ENCODE data around the gene TRRAP.
A peak's percentile ranks its signal among the peaks of the same experiment; 100 is the strongest.

The TRRAP gene

GRCh38 chr7:98833022-98833421, 45.3 kb upstream of the TRRAP start:
- H3K36me3 ChIP-seq (ENCODE audit: control insufficient read depth in 2 of 2, insufficient read depth in 1 of 2, low read length in 2 of 2): no peaks in the 10 kb centered on the region
- no peak overlapping the region for H3K27ac ChIP-seq (ENCODE audit: extremely low read depth, low read depth, low read length)
- H3K4me1 ChIP-seq (ENCODE audit: control insufficient read depth, insufficient read depth, low read length): peaks cover 9% of the 10 kb centered on the region; the same call in 1 of the 2 replicates
- CTCF ChIA-PET: interaction anchor here (0.5 to 4.9 kb wide), 9 partner anchors 9 to 896 kb away, joined by 3 to 57 read pairs (median 4); no protein-coding TSS in a partner anchor
- no peaks in the 10 kb centered on the region for H3K9me3 ChIP-seq (ENCODE audit: control insufficient read depth, insufficient read depth, low read depth, low read length)
- POLR2A ChIA-PET: interaction anchor here (0.9 kb wide), 1 partner anchor 216 kb away, joined by 3 read pairs; the partner anchor contains the start of gene NPTX2
- no peak for TF ChIP-seq ELK4 (IDR thresholded peaks at IDR 0.05; ENCODE audit: borderline replicate concordance, low read depth, low read length)
- peak; percentile 88 for TF ChIP-seq ZNF16 (tag by site-specific recombination; IDR thresholded peaks at IDR 0.05; ENCODE audit: low read depth)
- TF ChIP-seq ZNF121 (tag by site-specific recombination; IDR thresholded peaks at IDR 0.05): 0 out of 2 replicates have a peak, but pooled peaks have one; percentile 20
- TF ChIP-seq ZNF692 (tag by site-specific recombination; IDR thresholded peaks at IDR 0.05): no peak
- no peak for TF ChIP-seq ZNF175 (tag by site-specific recombination; IDR thresholded peaks at IDR 0.05)
- no peak for TF ChIP-seq HIC1 (tag by site-specific recombination; IDR thresholded peaks at IDR 0.05)
- H3K4me3 ChIP-seq (ENCODE audit: low read depth, low read length): no peak overlapping the region

- H3K27ac ChIP-seq (ENCODE audit: extremely low read depth, low read depth, low read length): no peak overlapping the region
- ChIA-PET POLR2A (no interaction called here), CTCF (interaction anchor here (0.7 to 3.2 kb wide), 6 partner anchors 89 to 401 kb away, joined by 3 to 26 read pairs (median 4); no protein-coding TSS in a partner anchor)
- no peaks in the 10 kb centered on the region for H3K36me3 ChIP-seq (ENCODE audit: control insufficient read depth in 2 of 2, insufficient read depth in 1 of 2, low read length in 2 of 2)
- H3K9me3 ChIP-seq (ENCODE audit: control insufficient read depth, insufficient read depth, low read depth, low read length): no peaks in the 10 kb centered on the region
- no peak overlapping the region for H3K4me3 ChIP-seq (ENCODE audit: low read depth, low read length)
- peaks cover 9% of the 10 kb centered on the region; the same call in 1 of the 2 replicates for H3K4me1 ChIP-seq (ENCODE audit: control insufficient read depth, insufficient read depth, low read length)
- TF ChIP-seq ZNF768 (tag by site-specific recombination; IDR thresholded peaks at IDR 0.05): no peak
- TF ChIP-seq ZNF513 (tag by site-specific recombination; IDR thresholded peaks at IDR 0.05): 0 out of 2 replicates have a peak, but pooled peaks have one; percentile 34
Observed at GRCh38 chr7:98834949-98835348, 43.4 kb upstream of the TRRAP start.

- H3K4me1 ChIP-seq (ENCODE audit: control insufficient read depth, insufficient read depth, low read length): peaks cover 13% of the 10 kb centered on the region; the same call in 1 of the 2 replicates
- H3K27ac ChIP-seq (ENCODE audit: extremely low read depth, low read depth, low read length): peak overlapping the region; percentile 85
- POLR2A ChIA-PET: interaction anchor here (0.9 kb wide), 1 partner anchor 54 kb away, joined by 6 read pairs; no protein-coding TSS in a partner anchor
- H3K9me3 ChIP-seq (ENCODE audit: control insufficient read depth, insufficient read depth, low read depth, low read length): no peaks in the 10 kb centered on the region
- H3K4me3 ChIP-seq (ENCODE audit: low read depth, low read length): no peak overlapping the region
- CTCF ChIA-PET: interaction anchor here (0.5 to 3.2 kb wide), 28 partner anchors 10 to 823 kb away, joined by 3 to 26 read pairs (median 4); partner anchors contain the start of gene TRRAP
- no peaks in the 10 kb centered on the region for H3K36me3 ChIP-seq (ENCODE audit: control insufficient read depth in 2 of 2, insufficient read depth in 1 of 2, low read length in 2 of 2)
- TF ChIP-seq ZNF292 (tag by site-specific recombination; IDR thresholded peaks at IDR 0.05; ENCODE audit: borderline replicate concordance, low read depth): no peak
- peak; percentile 48; the same call in 1 of the 2 replicates for TF ChIP-seq ZBTB21 (tag by site-specific recombination; IDR thresholded peaks at IDR 0.05)
- TF ChIP-seq ZNF660 (tag by site-specific recombination; IDR thresholded peaks at IDR 0.05): peak; percentile 77; the same call in 1 of the 2 replicates
- TF ChIP-seq ZNF24 (tag by site-specific recombination; IDR thresholded peaks at IDR 0.05): peak; percentile 67; the same call in 1 of the 2 replicates
- peak; percentile 70 for TF ChIP-seq MZF1 (tag by site-specific recombination; IDR thresholded peaks at IDR 0.05; ENCODE audit: borderline replicate concordance)
- TF ChIP-seq ZNF366 (tag by site-specific recombination; conservative IDR thresholded peaks at IDR 0.05): peak; percentile 79
- no peak for TF ChIP-seq ZFP3 (tag by site-specific recombination; IDR thresholded peaks at IDR 0.05; ENCODE audit: low read depth)
- TF ChIP-seq PRDM10 (tag by site-specific recombination; IDR thresholded peaks at IDR 0.05): peak; percentile 87
- peak; percentile 81 for TF ChIP-seq ZNF654 (tag by site-specific recombination; IDR thresholded peaks at IDR 0.05; ENCODE audit: low read depth)
- no peak for TF ChIP-seq ZNF302 (tag by site-specific recombination; IDR thresholded peaks at IDR 0.05; ENCODE audit: low read depth)
Observed at GRCh38 chr7:98836811-98837629, 41.3 kb upstream of the TRRAP start.

All from HEK293 (cell line).